Measurements from ENCODE around the gene SPON2. TPM values are rescaled to one million over a fixed set of nuclear protein-coding genes. Genes with fewer than 3 reads are reported as not detected.

The SPON2 gene
- total and polyA plus RNA-seq, 2 of the 4 experiments (the other 2 are of a cell fraction), result 21.1 to 177 TPM

- Histone ChIP-seq H2BK15ac (ENCODE audit: low read depth, low read length) (no peak overlapping the region), H3K36me3 (ENCODE audit: control insufficient read depth, insufficient read depth, low read length) (no peaks in the 10 kb centered on the region), H3K4me3 (ENCODE audit: insufficient read depth, low read depth, low read length) (no peak overlapping the region), H3K4me2 (ENCODE audit: low read depth, low read length) (no peak overlapping the region), H4K8ac (ENCODE audit: low read depth in 2 of 2, low read length in 2 of 2) (no peak overlapping the region), H2BK5ac (ENCODE audit: low read depth, low read length, poor library complexity, severe bottlenecking) (no peak overlapping the region), H3K23ac (ENCODE audit: low read depth, low read length) (no peak overlapping the region), H2AFZ (replicated peaks; ENCODE audit: low read length, poor library complexity) (no peak overlapping the region), H3K18ac (ENCODE audit: low read depth, low read length) (no peak overlapping the region), H3K9me1 (ENCODE audit: insufficient read depth, low read length) (no peaks in the 10 kb centered on the region), H3K79me1 (ENCODE audit: low read depth in 1 of 2, low read length in 2 of 2) (no peaks in the 10 kb centered on the region), H3K56ac (ENCODE audit: extremely low read depth, insufficient read depth, low read length) (no peak overlapping the region), H3K27me3 (ENCODE audit: control insufficient read depth, insufficient read depth, low read length) (peaks cover 25% of the 10 kb centered on the region), H3K4me1 (ENCODE audit: control insufficient read depth, insufficient read depth, low read length) (no peaks in the 10 kb centered on the region), H2BK120ac (ENCODE audit: low read depth, low read length) (no peak overlapping the region), H3K4ac (ENCODE audit: low read depth, low read length) (no peak overlapping the region), H4K91ac (ENCODE audit: insufficient read depth, low read depth, low read length) (no peak overlapping the region), H3K9ac (ENCODE audit: low read depth, low read length) (no peak overlapping the region), H2AK9ac (replicated peaks; ENCODE audit: low read depth, low read length, poor library complexity) (no peak overlapping the region), H2BK20ac (ENCODE audit: low read depth, low read length) (no peak overlapping the region), H3K14ac (replicated peaks; ENCODE audit: low read depth, low read length) (no peak overlapping the region), H4K20me1 (ENCODE audit: insufficient read depth, low read length) (no peaks in the 10 kb centered on the region), H3K27ac (ENCODE audit: insufficient read depth, low read length) (no peak overlapping the region), H3K9me3 (ENCODE audit: control insufficient read depth, insufficient read depth, low read length) (no peaks in the 10 kb centered on the region), H2AK5ac (ENCODE audit: low read depth, low read length) (no peak overlapping the region), H4K5ac (ENCODE audit: low read depth, low read length) (no peak overlapping the region)
- dilution Hi-C loops (cut with HindIII; ENCODE audit: low sequenced_read_pairs, unreplicated experiment), result no loop called here
- CTCF ChIA-PET, result no interaction called here
- in situ Hi-C loops (cut with MboI; ENCODE audit: low sequenced_read_pairs), result no loop called here
- ATAC-seq (ENCODE audit: low read depth) (no peak), DNase-seq (no peak)
- no TSS peak for BruUV-seq (replicated peaks)
- WGBS, 2 experiments (ENCODE audit: extremely low coverage in 2 of 2, insufficient read length in 1 of 2), result 40% methylated on average over 1 of the region's 3 CpGs; no CpG with 5 or more reads in 1 of the 2 experiments
- intact Hi-C loops (cut with micrococcal nuclease), result no loop called here
- POLR2A ChIA-PET (ENCODE audit: unreplicated experiment), result no interaction called here
- TF ChIP-seq SMC3 (IDR thresholded peaks at IDR 0.05; ENCODE audit: low read depth, low read length), result no peak
- no peak for TF ChIP-seq CEBPB (IDR thresholded peaks at IDR 0.05; ENCODE audit: low read depth, low read length)
- no peak for TF ChIP-seq RCOR1 (IDR thresholded peaks at IDR 0.05; ENCODE audit: insufficient replicate concordance, low read length)
- no peak for TF ChIP-seq CHD1 (IDR thresholded peaks at IDR 0.05; ENCODE audit: low read depth, low read length)
- TF ChIP-seq POLR2A (IDR thresholded peaks at IDR 0.05; ENCODE audit: low read depth, low read length), result no peak
- no peak for TF ChIP-seq RAD21 (IDR thresholded peaks at IDR 0.05; ENCODE audit: low read length)
- no peak for TF ChIP-seq CTCF (conservative IDR thresholded peaks at IDR 0.05; ENCODE audit: low read depth, low read length)
- TF ChIP-seq MAZ (IDR thresholded peaks at IDR 0.05; ENCODE audit: borderline replicate concordance, low read depth, low read length), result no peak
- TF ChIP-seq MAFK (IDR thresholded peaks at IDR 0.05; ENCODE audit: low read depth, low read length), result no peak
Observed at GRCh38 chr4:1122505-1122904, 49.9 kb downstream of the SPON2 start.

Small RNA genes within 50 kb of the gene (microRNA-seq; reads per million reads assigned to microRNA genes)
- not detected for gene RF00554 (ENCODE audit: insufficient read depth, insufficient read length)

Small RNA genes within 50 kb of the gene (small RNA-seq; reads per million reads assigned to genes)
- 0 reads per million in 5 experiments for gene RF00554

Other genes with a start within 250 kb of the SPON2 start
- 34.4 and 133 TPM in 2 replicates for gene GAK, start 240.3 kb downstream of the SPON2 start, total RNA-seq (2012; rRNA removed)
- 44.6 and 45.1 TPM in 2 replicates for gene GAK, start 240.3 kb downstream of the SPON2 start, polyA plus RNA-seq (2012; rRNA removed)
- 7.7 and 9.2 TPM in 2 replicates for gene TMEM175, start 240.1 kb downstream of the SPON2 start, total RNA-seq (2012; rRNA removed)
- 41.9 and 47.4 TPM in 2 replicates for gene TMEM175, start 240.1 kb downstream of the SPON2 start, polyA plus RNA-seq (2012; rRNA removed)
- 4.3 and 4.4 TPM in 2 replicates for gene DGKQ, start 199.0 kb downstream of the SPON2 start, total RNA-seq (2012; rRNA removed)
- 15.6 and 17.4 TPM in 2 replicates for gene DGKQ, start 199.0 kb downstream of the SPON2 start, polyA plus RNA-seq (2012; rRNA removed)
- gene IDUA, start 185.5 kb downstream of the SPON2 start, total RNA-seq (2012; rRNA removed), result 0.72 and 1.7 TPM in 2 replicates
- gene IDUA, start 185.5 kb downstream of the SPON2 start, polyA plus RNA-seq (2012; rRNA removed), result 12.5 and 16.7 TPM in 2 replicates
- not detected in 2 replicates for gene SLC26A1, start 179.2 kb downstream of the SPON2 start, total RNA-seq (2012; rRNA removed)
- gene SLC26A1, start 179.2 kb downstream of the SPON2 start, polyA plus RNA-seq (2012; rRNA removed), result 0.09 and 0.13 TPM in 2 replicates
- 43.3 and 49.3 TPM in 2 replicates for gene FGFRL1, start 161.0 kb downstream of the SPON2 start, total RNA-seq (2012; rRNA removed)
- gene FGFRL1, start 161.0 kb downstream of the SPON2 start, polyA plus RNA-seq (2012; rRNA removed), result 78.8 and 87.3 TPM in 2 replicates
- gene RNF212, start 59.0 kb downstream of the SPON2 start, total RNA-seq (2012; rRNA removed), result under 0.01 TPM in 2 replicates
- gene RNF212, start 59.0 kb downstream of the SPON2 start, polyA plus RNA-seq (2012; rRNA removed), result 0.46 and 0.51 TPM in 2 replicates
- gene CTBP1, start 76.5 kb upstream of the SPON2 start, total RNA-seq (2012; rRNA removed), result 147 TPM in 2 replicates
- gene CTBP1, start 76.5 kb upstream of the SPON2 start, polyA plus RNA-seq (2012; rRNA removed), result 212 and 237 TPM in 2 replicates
- 61.5 and 77.2 TPM in 2 replicates for gene MAEA, start 117.3 kb upstream of the SPON2 start, total RNA-seq (2012; rRNA removed)
- gene MAEA, start 117.3 kb upstream of the SPON2 start, polyA plus RNA-seq (2012; rRNA removed), result 108 and 120 TPM in 2 replicates
- 1.4 TPM in 2 replicates for gene UVSSA, start 174.6 kb upstream of the SPON2 start, total RNA-seq (2012; rRNA removed)
- 8.4 and 9.4 TPM in 2 replicates for gene UVSSA, start 174.6 kb upstream of the SPON2 start, polyA plus RNA-seq (2012; rRNA removed)
- not detected in 2 replicates for gene NKX1-1, start 233.9 kb upstream of the SPON2 start, total RNA-seq (2012; rRNA removed)
- not detected in 2 replicates for gene NKX1-1, start 233.9 kb upstream of the SPON2 start, polyA plus RNA-seq (2012; rRNA removed)

Data from IMR-90 (cell line).